Fibroblast of skin of back (primary cell): Measurements from ENCODE around the gene RUNDC3A.
"Not testable (repeated sequence)": the region's sequence is repeated elsewhere in the genome, so short reads cannot be mapped to it uniquely, and the experiment has no call there.

ENCODE experiments used
- DNase-seq: peaks from one replicate; pipeline ENCODE4 v3.0.0-alpha.2; 2013

RUNDC3A gene

DNA sequence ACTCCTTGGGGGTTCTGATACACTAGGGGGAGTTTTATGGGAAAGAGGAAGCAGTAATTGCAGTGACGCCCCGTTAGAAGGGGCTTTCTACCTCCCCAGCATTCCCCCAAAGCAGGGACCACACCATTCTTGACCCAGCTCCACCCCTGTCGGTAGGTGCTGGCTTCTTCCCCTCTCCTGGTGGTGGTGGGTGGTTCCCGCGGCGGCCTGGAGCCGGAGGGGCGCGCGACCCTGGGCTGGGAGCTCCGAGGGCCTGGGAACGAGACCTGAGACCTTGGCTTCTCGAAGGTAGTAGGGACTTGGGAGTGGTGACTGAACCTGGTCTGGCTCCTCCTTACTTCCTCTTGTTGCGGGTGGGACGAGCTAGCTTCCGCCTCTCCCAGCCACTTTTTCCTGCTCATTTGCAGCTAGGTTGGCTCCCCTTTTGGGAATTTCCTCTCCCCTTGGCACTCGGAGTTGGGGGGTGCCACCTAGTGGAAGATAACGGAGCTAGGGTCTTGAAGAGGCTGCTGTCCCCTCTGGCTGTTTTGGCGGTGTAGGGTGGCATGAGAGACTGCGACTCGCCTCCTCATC lies 37.1 kb downstream of the RUNDC3A start:
- DNase-seq = peak; percentile 69

DNA sequence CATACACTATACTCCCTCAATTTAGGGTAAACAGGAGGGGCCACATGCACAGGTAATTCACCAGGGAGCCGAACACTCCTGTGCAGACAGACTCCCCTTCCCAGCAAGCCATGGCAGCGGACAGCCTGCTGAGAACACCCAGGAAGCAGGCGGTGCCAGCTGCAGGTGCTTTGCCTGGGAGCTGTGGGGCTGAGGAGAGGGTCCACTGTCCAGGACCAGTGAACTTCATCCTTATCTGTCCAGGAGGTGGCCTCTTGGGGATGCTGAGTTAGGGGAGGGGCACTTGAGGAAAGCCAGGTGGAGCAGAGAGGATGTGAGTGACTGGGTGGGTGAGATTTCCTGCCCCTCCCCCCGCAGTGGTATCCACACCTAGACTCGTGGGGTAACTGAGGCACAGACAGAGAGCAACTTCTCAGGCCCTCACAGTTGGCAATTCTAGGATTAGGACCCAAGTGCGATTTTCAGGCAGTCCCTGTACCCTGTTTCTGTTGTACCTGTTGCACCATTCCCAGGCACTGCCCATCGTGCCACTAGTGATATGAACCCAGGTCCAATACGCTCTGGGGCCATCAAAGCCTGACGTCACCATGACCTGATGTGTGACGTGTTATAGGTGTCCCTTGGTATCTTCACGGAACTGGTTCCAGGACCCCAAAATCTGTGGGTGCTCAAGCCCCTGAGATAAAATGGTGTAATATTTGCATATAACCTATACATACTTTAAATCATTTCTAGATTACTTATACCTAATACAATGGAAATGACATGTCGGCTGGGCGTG lies 37.9 kb downstream of the RUNDC3A start:
- DNase-seq = no peak

DNA sequence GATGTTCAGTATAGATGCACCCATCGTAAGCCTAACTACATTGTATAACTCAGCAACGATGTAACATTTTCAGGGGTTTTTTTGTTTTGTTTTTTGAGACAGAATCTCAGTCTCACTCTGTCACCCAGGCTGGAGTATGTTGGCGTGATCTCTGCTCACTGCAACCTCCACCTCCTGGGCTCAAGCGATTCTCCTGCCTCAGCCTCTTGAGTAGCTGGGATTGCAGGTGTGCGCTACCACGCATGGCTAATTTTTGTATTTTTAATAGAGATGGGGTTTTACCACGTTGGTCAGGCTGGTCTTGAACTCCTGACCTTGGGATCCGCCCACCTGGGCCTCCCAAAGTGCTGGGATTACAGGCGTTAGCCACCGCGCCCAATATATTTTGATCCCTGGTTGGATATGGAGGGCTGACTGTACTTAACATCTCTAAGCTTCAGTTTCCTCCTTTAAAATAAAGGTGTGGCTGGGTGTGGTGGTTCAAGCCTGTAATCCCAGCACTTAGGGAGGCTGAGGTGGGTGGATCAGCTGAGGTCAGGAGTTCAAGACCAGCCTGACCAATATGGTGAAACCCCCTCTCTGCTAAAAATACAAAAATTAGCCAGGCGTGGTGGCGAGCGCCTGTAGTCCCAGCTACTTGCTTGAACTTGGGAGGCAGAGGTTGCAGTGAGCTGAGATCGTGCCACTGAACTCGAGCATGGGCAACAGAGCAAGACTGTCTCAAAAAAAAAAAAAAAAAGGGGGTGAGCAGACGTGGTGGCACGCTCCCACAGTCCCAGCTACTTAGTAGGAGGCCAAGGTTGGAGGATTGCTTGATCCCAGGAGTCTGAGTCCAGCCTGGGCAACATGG lies 39.0 kb downstream of the RUNDC3A start:
- not testable (repeated sequence) for DNase-seq

DNA sequence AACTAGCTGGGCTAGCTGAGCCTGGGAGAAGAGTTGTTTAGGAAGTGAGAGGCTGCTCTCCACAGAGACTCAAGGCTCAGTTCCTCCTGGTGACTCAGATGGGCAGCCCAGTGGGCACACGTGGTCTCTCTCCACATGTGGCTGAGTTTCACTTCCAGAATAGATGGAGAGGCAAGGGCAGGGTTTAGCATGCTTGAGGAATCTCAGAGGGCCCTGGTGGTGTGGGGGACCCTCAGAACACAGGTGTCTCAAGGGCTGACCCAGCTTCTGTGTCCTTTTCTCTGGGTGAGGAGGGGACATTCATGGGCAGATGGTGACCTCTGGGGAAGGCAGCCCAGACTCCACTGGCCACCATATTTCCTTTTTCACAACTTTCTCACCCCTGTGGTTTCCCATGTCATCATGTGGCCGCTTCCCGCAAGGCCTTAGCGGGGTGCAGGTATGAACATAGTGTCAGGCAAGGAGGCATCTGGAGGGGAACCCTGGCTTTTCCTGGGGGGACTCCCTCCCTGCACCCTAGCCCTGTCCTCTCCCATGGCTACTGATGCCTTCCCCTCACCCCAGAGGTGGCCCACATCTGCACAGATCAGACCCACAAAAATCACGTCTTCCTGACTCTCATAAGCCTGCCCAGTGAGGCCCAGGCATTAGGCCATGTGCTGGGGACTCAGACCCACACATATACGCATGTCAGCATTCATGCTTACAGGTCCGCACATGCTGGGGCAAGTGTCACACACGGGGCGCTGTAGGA lies 40.0 kb downstream of the RUNDC3A start:
- peak; percentile 26 for DNase-seq

DNA sequence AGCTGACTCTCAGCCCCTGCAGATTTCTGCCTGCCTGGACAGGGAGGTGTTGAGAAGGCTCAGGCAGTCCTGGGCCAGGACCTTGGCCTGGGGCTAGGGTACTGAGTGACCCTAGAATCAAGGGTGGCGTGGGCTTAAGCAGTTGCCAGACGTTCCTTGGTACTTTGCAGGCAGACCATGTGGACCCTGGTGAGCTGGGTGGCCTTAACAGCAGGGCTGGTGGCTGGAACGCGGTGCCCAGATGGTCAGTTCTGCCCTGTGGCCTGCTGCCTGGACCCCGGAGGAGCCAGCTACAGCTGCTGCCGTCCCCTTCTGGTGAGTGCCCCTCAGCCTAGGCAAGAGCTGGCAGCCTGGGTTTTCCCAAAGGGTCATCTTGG lies 40.6 kb downstream of the RUNDC3A start:
- no peak for DNase-seq

DNA sequence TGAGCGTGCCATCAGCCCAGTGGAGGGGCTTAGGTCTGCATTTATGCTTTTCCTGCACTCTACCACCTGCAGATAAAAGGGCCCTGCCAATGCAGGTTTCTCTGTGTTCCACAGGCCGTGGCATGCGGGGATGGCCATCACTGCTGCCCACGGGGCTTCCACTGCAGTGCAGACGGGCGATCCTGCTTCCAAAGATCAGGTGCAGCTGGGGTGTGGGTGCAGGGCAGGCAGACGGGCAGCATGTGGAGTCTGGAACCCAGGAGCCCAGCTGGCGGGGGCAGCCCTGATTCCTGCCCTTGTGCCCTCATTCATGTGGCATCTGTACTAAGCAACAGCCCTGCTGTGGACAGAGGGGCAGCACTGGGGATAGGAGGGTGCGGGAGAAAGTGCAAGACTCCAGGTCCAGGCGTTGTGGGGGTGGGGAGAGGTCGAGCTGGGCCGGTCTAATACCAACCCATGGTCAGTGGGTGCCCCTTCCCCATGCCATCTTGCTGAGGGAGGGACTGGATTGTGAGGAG lies 41.2 kb downstream of the RUNDC3A start:
- DNase-seq = no peak

DNA sequence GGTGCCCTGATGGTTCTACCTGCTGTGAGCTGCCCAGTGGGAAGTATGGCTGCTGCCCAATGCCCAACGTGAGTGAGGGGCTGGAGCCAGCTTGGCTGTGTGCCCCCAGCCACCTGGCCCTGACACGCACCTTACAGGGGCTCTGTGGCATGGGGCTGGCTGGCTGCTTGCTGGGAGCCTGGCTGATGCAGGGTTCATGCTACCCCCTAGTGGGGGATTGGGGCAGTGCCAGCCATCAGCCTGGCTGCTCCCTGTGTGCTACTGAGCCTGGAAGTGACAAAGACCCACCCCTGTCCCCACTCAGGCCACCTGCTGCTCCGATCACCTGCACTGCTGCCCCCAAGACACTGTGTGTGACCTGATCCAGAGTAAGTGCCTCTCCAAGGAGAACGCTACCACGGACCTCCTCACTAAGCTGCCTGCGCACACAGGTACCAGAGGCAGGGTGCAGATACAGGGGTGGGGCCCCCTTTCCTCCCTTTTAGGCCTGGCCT lies 42.4 kb downstream of the RUNDC3A start:
- peak; percentile 49 for DNase-seq

DNA sequence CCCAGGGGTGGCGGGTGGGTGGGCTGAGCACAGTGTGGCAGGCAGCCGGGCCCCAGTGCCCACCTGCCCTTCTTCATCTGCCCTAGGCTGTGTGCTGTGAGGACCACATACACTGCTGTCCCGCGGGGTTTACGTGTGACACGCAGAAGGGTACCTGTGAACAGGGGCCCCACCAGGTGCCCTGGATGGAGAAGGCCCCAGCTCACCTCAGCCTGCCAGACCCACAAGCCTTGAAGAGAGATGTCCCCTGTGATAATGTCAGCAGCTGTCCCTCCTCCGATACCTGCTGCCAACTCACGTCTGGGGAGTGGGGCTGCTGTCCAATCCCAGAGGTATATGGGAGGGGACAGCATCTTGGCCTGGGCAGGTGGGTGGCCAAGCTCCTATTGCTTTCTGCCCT lies 43.1 kb downstream of the RUNDC3A start:
- no peak for DNase-seq

DNA sequence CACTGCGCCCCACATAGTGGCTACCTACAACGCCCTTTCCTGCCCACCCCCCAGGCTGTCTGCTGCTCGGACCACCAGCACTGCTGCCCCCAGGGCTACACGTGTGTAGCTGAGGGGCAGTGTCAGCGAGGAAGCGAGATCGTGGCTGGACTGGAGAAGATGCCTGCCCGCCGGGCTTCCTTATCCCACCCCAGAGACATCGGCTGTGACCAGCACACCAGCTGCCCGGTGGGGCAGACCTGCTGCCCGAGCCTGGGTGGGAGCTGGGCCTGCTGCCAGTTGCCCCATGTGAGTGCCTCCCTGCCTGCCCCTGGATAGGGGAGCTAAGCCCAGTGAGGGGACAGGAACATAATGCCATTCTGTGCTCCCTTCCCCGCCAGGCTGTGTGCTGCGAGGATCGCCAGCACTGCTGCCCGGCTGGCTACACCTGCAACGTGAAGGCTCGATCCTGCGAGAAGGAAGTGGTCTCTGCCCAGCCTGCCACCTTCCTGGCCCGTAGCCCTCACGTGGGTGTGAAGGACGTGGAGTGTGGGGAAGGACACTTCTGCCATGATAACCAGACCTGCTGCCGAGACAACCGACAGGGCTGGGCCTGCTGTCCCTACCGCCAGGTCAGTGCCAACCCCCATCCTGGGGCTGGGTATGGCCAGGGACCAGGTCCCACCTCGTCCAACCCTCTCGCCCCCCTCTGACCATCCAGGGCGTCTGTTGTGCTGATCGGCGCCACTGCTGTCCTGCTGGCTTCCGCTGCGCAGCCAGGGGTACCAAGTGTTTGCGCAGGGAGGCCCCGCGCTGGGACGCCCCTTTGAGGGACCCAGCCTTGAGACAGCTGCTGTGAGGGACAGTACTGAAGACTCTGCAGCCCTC lies 43.8 kb downstream of the RUNDC3A start:
- no peak for DNase-seq

DNA sequence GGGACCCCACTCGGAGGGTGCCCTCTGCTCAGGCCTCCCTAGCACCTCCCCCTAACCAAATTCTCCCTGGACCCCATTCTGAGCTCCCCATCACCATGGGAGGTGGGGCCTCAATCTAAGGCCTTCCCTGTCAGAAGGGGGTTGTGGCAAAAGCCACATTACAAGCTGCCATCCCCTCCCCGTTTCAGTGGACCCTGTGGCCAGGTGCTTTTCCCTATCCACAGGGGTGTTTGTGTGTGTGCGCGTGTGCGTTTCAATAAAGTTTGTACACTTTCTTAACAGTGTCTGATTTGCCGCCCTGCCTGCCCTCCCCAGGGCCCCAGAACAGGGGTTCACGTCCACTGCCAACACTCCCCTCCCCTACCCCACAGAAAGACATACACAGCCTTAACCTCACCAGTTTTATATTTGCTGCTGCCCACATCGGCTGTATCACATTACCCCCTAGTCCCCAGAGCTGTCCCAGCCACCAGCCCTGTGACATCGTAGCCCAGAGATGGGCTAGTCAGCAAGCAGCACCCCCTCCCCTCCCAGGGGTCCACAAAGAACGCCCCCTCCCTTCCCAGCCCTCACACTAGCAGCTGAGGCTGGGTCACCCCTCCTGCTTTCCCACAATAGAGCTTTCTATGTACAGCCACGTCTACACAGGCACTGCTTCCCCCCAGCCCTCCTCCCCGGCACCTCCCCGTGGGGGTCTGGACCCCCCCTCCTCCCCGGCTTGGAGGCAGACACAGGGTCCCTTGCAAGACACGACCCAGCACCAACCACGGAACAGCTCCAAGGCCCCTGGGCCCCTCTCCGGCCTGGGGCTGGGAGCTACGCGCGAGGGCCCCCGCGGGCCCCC lies 44.6 kb downstream of the RUNDC3A start:
- DNase-seq = no peak

DNA sequence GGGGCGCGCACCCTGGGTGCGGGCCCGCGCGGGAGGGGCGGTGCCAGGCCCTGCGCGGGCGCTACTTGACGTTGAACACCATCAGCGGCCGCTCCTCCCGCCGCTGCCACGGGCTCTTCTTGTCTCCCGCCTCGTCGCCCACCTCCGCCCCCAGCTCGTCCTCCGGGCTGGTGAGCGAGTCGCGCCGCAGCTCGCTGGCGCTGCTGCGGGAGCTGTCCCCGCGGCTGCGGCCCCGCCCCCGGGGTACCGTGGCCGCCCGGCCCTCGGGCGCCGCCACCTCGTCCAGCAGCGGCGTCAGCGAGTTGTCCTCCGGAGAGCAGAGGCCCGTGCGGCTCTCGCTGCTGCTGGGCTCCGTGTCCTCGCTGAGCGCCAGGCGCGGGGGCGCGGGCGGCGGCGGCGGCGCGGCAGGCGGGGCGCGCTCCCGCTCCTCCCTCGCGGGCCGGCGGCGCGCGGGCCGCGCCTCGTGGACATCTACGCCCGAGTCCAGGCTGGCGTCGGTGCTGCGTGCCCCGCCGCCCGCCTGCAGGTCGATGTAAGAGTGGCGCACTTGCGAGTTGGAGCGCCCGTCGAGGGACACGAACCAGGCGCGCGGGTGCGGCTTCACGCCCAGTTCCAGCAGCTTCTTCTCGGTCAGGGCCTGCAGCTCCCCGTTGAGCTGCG lies 45.4 kb downstream of the RUNDC3A start:
- DNase-seq = no peak

DNA sequence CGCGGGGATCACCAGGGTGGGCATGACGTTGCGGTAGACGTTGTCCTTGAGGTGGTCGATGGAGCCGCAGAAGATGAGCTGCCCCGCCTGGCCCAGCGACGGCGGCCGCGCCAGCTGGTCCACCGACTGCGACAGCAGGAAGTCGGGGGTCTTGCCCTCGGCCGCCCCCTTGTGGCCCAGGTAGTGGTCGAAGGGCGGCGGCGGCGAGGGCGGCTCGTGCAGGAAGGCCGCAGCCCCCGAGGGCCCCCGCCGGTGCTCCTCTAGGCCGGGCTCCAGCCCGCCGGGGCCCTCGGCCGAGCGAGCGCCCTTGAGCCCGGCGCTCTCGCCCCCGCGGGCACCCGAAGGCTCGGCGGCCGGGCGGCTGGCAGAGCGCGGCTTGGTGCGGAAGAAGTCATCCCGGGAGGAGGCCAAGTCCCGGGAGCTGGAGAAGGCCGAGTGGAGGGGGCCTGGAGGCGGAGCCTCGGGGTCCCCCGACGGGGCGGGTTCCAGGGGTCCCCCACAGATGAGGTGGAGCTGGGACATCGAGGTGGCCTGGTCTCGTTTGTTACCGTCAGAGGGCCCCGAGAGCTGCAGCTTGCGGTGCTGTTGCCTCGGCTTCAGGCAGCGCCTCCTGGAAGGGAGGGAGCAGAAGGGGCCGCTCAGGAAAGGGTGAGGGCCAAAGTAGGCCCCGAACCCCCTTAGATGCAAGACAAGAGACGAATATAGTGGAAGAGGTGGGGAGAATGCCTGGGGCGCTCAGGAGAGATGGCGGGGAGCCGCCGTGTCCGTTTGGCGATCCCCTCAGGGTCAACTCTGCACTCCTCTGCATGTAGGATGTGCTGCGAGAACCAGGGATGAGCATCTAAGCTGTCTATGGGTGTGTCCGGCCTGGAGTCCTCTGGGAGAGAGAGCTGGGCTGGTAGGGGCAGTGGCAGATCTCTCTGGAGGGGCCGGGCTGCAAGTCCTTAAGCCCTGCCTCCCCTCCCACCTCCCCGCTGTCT lies 46.5 kb downstream of the RUNDC3A start:
- no peak for DNase-seq

DNA sequence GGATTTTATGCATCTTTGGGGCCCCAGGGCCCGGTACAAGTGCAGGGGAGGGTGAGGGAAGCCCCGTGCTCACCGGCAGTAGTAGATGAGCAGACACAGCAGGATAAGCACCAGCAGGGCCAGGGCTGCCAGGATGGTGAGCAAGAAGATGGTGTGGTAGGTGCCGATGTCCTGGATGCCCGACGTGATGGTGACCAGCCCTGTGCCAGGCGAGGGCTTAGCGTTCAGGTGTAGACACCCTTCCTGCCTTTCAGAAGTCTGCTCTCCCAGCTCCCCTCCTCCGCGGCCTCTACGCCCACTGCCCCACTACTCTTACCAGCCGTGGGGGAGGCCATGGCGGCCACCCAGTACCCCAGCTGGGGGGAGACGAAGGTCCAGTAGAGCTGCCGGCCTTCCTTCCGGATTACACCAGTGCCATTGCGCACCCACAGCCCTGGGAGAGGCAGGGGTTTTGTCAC lies 47.3 kb downstream of the RUNDC3A start:
- no peak for DNase-seq

DNA sequence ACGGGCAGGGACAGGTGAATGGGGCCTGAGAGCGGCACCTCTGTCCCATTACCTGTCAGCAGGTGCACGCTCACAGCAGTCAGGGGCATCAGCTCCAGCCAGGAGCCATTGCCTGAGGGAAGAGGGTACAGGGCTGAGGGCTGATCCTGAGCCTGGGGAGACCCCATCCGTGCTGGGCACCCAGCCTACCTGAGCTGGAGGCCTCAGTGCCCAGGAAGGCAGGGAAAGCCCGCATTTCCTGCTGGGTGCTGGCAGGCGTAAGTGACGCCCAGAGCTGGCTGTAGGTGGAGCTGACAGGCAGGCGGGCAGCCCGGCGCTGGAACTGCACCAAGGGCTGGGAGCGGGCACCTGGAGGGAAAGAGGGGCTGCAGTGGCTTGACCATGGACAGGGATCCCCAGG lies 47.8 kb downstream of the RUNDC3A start:
- DNase-seq = no peak

DNA sequence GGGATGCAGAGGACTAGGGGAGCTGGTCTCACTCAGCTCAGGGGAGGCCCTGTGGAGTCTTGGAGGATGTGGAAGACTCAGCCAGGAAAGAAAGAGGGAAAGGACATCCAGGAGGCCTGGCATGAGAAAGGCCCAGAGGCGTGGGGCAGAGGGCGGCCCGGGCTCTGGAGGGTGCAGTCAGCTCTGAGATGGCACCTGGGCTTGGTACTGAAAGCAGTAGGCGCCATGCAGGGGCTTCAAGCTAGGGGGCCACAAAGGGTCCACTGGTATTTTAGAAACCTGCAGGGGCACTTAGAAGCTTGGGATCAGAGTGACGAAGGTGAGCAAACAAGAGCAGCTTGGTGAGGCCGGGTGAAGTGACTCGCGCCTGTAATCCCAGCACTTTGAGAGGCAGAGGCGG lies 49.7 kb downstream of the RUNDC3A start:
- DNase-seq = no peak

DNA sequence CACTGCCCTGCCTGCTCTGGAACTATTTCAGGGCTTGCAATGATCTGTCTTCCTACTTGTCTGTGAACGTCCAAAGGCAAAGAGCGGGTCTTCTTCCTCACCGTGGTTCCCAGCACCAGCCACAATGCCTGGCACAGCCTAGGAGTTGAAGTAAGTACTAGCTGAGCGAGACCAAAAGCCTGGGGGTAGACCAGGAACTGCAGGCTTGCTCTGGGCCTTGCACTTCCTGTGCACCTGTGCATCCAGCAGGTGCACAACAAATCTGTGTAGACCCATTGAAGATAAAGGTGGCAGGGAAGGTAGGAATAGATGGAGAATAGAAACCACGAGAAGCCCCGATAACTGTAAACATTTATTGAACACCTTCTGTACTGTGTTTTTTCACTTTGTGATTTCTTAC lies 50.6 kb downstream of the RUNDC3A start:
- no peak for DNase-seq

DNA sequence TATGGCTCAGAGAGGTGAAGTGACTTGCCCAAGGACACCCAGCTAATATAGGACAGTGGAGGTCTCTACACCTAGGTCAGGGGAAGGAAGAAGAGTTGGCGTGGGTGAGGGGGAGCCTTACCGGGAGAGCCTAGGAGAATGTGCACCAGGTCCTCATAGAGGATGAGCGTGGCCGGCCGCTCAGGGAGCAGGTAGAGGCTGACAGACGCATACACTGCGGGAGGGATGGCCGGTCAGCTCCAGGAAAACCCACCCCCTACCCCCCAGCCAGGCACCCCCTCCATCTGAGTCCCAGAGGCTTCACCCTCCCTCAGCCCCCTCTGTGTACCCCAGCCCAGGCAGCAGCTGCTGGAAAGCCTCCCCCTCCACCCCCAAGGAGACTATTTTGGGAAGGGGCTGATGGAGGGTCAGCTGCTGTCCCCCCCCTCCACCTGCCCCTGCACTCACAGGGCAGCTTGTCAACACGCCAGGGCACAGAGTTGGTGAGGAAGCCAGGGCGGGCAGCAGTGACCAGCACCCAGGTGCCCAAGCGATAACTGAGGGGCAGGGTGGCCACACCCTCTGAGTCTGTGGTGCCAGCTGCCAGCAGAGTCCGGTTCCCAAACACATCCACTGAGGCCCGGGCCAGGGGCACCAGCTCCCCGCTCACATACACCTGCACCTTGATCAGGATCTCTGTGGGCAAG lies 51.2 kb downstream of the RUNDC3A start:
- DNase-seq = no peak

DNA sequence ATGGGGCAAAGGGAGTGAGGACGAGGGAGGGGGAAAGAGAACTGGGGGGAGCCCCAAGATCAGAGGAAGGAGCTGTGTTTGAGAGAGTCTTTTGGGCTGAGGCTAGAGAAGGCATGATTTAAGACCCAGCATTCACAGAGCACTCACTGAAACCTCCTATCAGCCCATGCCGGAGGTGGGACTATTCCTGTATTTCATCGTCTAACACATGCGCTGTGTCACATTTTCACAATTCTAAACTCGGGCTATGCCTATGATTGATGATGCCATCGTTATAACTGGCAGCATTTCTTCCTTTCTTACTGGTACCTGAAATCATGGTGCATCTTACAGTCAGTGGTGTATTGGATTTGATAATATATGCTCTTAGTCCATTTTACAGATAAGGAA lies 51.7 kb downstream of the RUNDC3A start:
- DNase-seq = no peak
